BJ (cell line): ENCODE results near the gene ARL6IP5. TPM values are rescaled to one million over a fixed set of nuclear protein-coding genes. Genes with fewer than 3 reads are reported as not detected.

Experiments
- CTCF ChIA-PET: fragments of 350-600 bp; formaldehyde crosslinking; extraction: SDS; loops from one replicate; lab custom pipeline; 2021; ENCODE audit warnings: antibody characterized with exemption, inconsistent platforms; lab: Yijun Ruan, JAX
- POLR2A ChIA-PET: fragments of 300-600 bp; sonication (Branson Sonifier 250); formaldehyde crosslinking; extraction: SDS; loops from one replicate; lab custom pipeline; 2021; ENCODE audit warnings: antibody characterized with exemption; lab: Charles Lee
- DNase-seq: peaks from one replicate; pipeline ENCODE4 v3.0.0-alpha.2; 2011; ENCODE audit warnings: low read depth
- H3K27me3 ChIP-seq: 2 replicates; pipeline ENCODE4 v1.6.0; 2011; ENCODE audit warnings: low read length; ENCODE audit not compliant: control insufficient read depth, insufficient read depth
- H3K36me3 ChIP-seq: 2 replicates; pipeline ENCODE4 v1.5.1; 2011; ENCODE audit warnings: low read length; ENCODE audit not compliant: control insufficient read depth, insufficient read depth
- H3K4me3 ChIP-seq: 2 replicates; pipeline ENCODE4 v1.5.1; 2011; ENCODE audit warnings: low read depth, mild to moderate bottlenecking, control low read depth, low read length
- polyA plus RNA-seq: library from polyadenylated mRNA; depleted of rRNA; stranded (reverse); fragments of >200 nt; gene quantifications from 2 replicates; pipeline ENCODE4 v1.2.3, GENCODE V29; 2011
- TF ChIP-seq, protein P1 (sequence below): IDR thresholded peaks from 2 replicates; pipeline ENCODE4 v1.5.1; 2011; ENCODE audit warnings: low read depth, mild to moderate bottlenecking, control low read depth, inconsistent platforms, low read length, moderate library complexity; ENCODE audit not compliant: insufficient read depth

The ARL6IP5 gene
- polyA plus RNA-seq, 1 experiment, result 129 TPM

DNA sequence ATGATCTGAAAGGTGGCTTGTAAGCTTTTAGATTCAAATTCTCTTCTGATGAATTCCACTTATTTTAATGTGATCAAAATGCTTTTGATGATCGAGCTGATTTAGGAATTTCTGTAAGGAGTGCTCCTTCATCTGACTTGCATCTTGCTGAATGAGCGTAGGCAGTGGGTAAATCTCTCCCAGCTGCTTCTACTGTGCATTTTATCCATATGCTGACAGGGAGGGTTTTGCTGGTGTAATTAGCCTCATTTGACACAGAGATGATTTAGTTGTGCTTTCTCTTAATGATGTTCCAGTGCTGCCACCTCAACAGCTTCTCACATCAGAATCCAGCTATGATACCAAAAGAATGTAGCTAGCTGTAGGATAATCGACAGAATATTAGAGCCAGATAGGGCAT, 41.5 kb downstream of the ARL6IP5 start:
- POLR2A ChIA-PET, result no interaction called here
- Histone ChIP-seq H3K27me3 (peaks cover 4% of the 10 kb centered on the region; the same call in 1 of the 2 replicates), H3K4me3 (no peak overlapping the region), H3K36me3 (no peaks in the 10 kb centered on the region)
- TF ChIP-seq, protein P1, sequence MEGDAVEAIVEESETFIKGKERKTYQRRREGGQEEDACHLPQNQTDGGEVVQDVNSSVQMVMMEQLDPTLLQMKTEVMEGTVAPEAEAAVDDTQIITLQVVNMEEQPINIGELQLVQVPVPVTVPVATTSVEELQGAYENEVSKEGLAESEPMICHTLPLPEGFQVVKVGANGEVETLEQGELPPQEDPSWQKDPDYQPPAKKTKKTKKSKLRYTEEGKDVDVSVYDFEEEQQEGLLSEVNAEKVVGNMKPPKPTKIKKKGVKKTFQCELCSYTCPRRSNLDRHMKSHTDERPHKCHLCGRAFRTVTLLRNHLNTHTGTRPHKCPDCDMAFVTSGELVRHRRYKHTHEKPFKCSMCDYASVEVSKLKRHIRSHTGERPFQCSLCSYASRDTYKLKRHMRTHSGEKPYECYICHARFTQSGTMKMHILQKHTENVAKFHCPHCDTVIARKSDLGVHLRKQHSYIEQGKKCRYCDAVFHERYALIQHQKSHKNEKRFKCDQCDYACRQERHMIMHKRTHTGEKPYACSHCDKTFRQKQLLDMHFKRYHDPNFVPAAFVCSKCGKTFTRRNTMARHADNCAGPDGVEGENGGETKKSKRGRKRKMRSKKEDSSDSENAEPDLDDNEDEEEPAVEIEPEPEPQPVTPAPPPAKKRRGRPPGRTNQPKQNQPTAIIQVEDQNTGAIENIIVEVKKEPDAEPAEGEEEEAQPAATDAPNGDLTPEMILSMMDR, result no peak
- CTCF ChIA-PET, result interaction anchor here (1.2 to 2.1 kb wide), 3 partner anchors 8 to 181 kb away, joined by 3 to 9 read pairs (median 4); no protein-coding TSS in a partner anchor
- DNase-seq, result no peak

DNA sequence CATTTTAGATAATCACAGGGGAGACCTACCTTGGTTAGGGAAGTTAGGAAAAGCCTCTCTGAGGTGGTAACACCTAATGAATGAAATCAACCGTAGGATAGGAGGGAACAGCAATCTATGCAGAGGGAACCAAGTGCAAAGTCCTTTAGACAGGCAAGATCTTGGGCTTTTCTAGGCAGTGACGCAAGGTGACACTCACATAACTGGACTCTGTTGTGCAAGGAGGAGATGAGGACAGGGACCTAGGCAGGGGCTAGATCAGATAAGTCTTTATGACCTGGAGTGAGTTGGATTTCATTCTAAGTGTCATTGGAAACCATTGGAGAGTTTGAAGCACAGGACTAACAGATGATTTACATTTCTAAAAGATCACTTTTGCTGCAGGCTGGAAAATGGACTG, 42.3 kb downstream of the ARL6IP5 start:
- CTCF ChIA-PET, result interaction anchor here (0.7 to 2.1 kb wide), 3 partner anchors 9 to 301 kb away, joined by 3 to 9 read pairs (median 3); no protein-coding TSS in a partner anchor
- Histone ChIP-seq H3K27me3 (peaks cover 4% of the 10 kb centered on the region; the same call in 1 of the 2 replicates), H3K4me3 (no peak overlapping the region), H3K36me3 (no peaks in the 10 kb centered on the region)
- POLR2A ChIA-PET, result no interaction called here
- TF ChIP-seq, protein P1, result no peak
- DNase-seq, result no peak

DNA sequence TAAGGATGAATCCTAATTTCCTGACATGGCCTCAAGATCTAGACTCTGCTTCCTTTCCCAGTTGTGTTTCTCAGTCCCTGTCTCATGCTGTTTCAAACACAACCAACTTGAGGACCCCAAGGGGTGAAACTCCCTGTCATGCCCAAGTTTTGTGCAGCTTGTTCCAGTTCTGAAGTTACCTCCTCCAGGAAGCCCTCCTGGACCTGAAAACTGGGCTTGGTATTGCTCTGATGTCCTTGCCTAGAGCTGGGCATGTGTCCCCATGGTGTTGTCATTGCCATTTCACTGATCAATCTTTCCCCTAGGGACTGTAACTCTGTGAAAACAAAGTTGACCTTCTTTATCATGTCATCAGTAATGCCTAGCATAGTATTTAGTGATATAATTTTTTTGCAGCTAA, 43.8 kb downstream of the ARL6IP5 start:
- no peak for DNase-seq
- Histone ChIP-seq H3K27me3 (peaks cover 4% of the 10 kb centered on the region; the same call in 1 of the 2 replicates), H3K36me3 (no peaks in the 10 kb centered on the region), H3K4me3 (no peak overlapping the region)
- TF ChIP-seq, protein P1, result no peak
- CTCF ChIA-PET, result interaction anchor here (1.2 to 2.6 kb wide), 2 partner anchors 9 to 33 kb away, joined by 3 to 20 read pairs; no protein-coding TSS in a partner anchor
- POLR2A ChIA-PET, result no interaction called here

DNA sequence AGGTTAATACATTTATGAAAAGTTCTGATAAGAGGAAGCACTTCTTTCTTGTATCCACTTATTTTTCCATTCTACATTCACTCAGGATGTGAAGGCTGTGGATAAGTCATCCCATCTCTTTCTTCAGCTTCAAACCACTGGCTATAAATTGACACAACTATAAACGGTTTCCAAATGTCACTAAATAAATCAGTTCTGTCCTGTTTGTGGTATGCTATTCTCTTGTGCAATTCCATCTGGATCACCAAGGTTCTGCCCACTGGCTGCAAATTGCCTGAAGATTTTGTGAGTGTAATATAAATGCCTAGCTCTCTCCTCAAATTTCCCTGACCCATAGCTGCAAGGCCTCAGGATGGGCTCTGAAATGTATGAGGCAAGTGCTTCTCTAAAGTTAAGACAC, 44.8 kb downstream of the ARL6IP5 start:
- DNase-seq, result peak; percentile 80
- peaks cover 4% of the 10 kb centered on the region; the same call in 1 of the 2 replicates for H3K27me3 ChIP-seq
- CTCF ChIA-PET, result interaction anchor here (0.9 to 2.6 kb wide), 3 partner anchors 10 to 177 kb away, joined by 3 to 20 read pairs (median 4); no protein-coding TSS in a partner anchor
- POLR2A ChIA-PET, result interaction anchor here (0.6 kb wide), 1 partner anchor 39 kb away, joined by 3 read pairs; no protein-coding TSS in a partner anchor
- TF ChIP-seq, protein P1, result no peak
- H3K4me3 ChIP-seq, result no peak overlapping the region
- no peaks in the 10 kb centered on the region for H3K36me3 ChIP-seq

DNA sequence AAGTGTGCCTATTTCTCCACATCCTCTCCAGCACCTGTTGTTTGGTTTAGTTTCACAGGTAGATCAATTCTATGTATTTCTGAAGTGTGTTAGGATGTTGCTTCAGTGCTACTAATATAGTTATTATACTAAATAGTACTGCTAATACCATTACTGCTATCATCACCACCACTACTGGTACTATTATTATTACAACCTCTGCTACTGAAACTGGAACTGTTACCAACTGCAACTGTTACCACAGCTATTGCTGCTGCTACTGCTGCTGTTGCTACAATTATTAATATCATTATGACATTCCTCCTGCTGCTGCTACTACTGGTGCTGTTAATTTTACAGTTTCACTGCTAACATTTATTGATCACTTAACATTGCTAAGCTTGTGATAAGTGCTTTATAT, 46.0 kb downstream of the ARL6IP5 start:
- TF ChIP-seq, protein P1, result no peak
- Histone ChIP-seq H3K27me3 (peaks cover 4% of the 10 kb centered on the region; the same call in 1 of the 2 replicates), H3K4me3 (no peak overlapping the region), H3K36me3 (no peaks in the 10 kb centered on the region)
- ChIA-PET CTCF (interaction anchor here (1.2 to 1.7 kb wide), 3 partner anchors 10 to 176 kb away, joined by 3 to 8 read pairs (median 6); no protein-coding TSS in a partner anchor), POLR2A (no interaction called here)
- DNase-seq, result no peak
